Measurements from ENCODE around the gene AP3S1. TPM values are rescaled to one million over a fixed set of nuclear protein-coding genes. Genes with fewer than 3 reads are reported as not detected.
"Not testable (repeated sequence)": the region's sequence is repeated elsewhere in the genome, so short reads cannot be mapped to it uniquely, and the experiment has no call there.

Gene AP3S1
- total RNA-seq, 4 donors from 2014 or later: 34.9 to 115 (median 70.3) TPM

DNA sequence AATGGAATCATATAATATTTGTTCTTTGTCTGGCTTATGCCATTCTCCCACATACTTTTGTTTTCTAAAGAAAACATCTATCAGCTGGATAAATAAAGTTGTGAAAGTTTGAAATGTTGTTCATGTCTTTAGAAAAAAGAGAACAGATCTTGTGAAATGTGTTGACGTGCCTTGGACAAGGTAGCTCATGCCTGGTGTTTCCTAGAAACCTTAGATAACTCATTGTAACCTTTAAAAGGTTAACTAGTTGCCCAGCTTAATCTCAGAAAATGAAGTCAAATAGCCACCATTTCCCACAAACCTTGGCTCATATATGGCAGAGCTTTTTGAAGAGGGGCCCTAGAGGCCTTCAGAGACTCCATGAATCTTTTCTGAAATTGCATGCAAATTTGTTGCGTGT, 40.6 kb upstream of the AP3S1 start:
- TF ChIP-seq EP300 (IDR thresholded peaks at IDR 0.05) (no peak), POLR2A (IDR thresholded peaks at IDR 0.05) (no peak), POLR2AphosphoS5 (IDR thresholded peaks at IDR 0.05) (no peak)
- TF ChIP-seq, protein P1, sequence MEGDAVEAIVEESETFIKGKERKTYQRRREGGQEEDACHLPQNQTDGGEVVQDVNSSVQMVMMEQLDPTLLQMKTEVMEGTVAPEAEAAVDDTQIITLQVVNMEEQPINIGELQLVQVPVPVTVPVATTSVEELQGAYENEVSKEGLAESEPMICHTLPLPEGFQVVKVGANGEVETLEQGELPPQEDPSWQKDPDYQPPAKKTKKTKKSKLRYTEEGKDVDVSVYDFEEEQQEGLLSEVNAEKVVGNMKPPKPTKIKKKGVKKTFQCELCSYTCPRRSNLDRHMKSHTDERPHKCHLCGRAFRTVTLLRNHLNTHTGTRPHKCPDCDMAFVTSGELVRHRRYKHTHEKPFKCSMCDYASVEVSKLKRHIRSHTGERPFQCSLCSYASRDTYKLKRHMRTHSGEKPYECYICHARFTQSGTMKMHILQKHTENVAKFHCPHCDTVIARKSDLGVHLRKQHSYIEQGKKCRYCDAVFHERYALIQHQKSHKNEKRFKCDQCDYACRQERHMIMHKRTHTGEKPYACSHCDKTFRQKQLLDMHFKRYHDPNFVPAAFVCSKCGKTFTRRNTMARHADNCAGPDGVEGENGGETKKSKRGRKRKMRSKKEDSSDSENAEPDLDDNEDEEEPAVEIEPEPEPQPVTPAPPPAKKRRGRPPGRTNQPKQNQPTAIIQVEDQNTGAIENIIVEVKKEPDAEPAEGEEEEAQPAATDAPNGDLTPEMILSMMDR (IDR thresholded peaks at IDR 0.05): no peak
- Histone ChIP-seq H3K9me3 (no peaks in the 10 kb centered on the region), H3K4me1 (no peaks in the 10 kb centered on the region), H3K27me3 (no peaks in the 10 kb centered on the region), H3K4me3 (no peak overlapping the region), H3K36me3 (no peaks in the 10 kb centered on the region), H3K27ac (no peak overlapping the region)
- WGBS: 91% methylated on average over 2 of the region's 2 CpGs
- DNase-seq (ENCODE audit: low spot score in 2 of 2): no peak

DNA sequence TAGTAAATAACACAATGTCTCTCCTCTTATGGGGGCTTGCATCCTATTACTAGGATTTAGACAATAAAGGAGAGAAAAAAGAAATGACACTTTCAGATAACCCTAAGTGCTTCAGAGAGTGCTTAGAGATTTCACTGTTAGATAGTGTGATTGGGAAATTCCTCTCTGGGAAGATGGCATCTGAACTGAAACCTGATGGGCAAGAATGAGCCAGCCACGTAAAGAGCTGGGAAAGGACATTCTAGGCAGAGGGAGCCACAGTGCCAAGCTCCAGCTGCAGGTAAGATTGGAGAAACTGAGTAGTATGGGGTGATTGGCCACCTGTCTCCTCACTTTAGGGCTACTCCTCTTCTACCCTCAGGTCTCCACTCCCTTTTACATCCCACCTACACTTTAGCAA, 39.8 kb upstream of the AP3S1 start:
- no peak for DNase-seq (ENCODE audit: low spot score in 2 of 2)
- 31% methylated on average over 1 of the region's 1 CpG for WGBS
- no peaks in the 10 kb centered on the region for H3K27me3 ChIP-seq
- no peaks in the 10 kb centered on the region for H3K4me1 ChIP-seq
- H3K4me3 ChIP-seq: no peak overlapping the region
- H3K9me3 ChIP-seq: no peaks in the 10 kb centered on the region
- no peak overlapping the region for H3K27ac ChIP-seq
- H3K36me3 ChIP-seq: no peaks in the 10 kb centered on the region
- no peak for TF ChIP-seq EP300 (IDR thresholded peaks at IDR 0.05)
- TF ChIP-seq, protein P1 (IDR thresholded peaks at IDR 0.05): no peak
- TF ChIP-seq POLR2AphosphoS5 (IDR thresholded peaks at IDR 0.05): no peak
- no peak for TF ChIP-seq POLR2A (IDR thresholded peaks at IDR 0.05)

DNA sequence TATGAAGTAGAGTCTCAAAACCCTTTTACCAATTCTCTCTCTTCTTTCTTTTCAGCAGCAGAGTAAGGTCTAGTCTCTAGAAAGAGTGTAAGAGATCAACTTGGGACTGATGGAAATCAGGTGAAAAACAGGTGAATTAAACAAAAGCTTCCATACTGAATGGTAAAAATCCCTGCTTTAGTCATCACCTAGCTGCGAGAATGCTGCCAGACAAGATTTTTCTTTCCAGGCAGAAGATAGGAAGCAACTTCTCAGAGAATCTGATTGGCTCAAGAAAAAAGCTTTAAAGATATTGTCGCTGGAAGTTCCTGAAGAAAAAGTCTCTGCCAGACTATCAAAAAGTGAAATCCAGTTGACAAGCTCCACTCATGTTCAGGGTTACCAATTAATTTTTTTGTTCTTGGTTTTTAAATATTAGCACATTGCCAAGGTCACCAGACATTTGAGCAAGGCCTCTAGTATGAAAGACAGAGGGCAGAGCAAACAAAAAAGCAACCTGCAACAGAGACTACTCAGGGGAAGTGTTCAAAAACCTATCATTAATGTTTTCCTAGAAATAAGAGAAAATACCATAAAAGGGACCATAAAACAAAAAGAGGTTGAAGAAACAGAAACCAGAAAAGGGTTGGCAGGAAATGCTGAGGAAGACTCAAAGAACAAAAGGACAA, 34.6 kb upstream of the AP3S1 start:
- TF ChIP-seq POLR2AphosphoS5 (IDR thresholded peaks at IDR 0.05) (no peak), EP300 (IDR thresholded peaks at IDR 0.05) (no peak), POLR2A (IDR thresholded peaks at IDR 0.05) (no peak)
- TF ChIP-seq, protein P1 (IDR thresholded peaks at IDR 0.05): no peak
- H3K4me3 ChIP-seq: no peak overlapping the region
- WGBS: 66% methylated on average over 2 of the region's 2 CpGs
- peaks cover 3% of the 10 kb centered on the region for H3K4me1 ChIP-seq
- H3K27ac ChIP-seq: no peak overlapping the region
- no peaks in the 10 kb centered on the region for H3K36me3 ChIP-seq
- no peak for DNase-seq (ENCODE audit: low spot score in 2 of 2)
- no peaks in the 10 kb centered on the region for H3K9me3 ChIP-seq
- H3K27me3 ChIP-seq: no peaks in the 10 kb centered on the region

DNA sequence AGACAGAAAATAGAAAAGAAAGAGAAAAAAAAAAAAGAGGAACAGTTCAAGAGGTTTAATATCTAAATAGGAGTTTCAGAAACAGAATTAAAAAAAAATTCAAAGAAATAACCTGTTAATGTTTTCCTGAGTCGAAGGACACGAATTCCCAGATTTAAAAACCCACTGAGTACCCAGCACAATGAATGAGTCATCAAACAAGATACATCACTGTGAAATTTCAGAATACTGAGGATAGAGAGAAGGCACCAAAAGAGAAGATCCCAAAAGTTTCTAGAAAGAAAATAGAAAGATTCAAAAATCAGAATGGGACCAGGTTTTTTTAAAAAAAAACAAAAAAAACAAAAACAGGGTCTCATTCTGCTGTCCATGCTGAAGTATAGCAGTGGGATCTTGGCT, 34.1 kb upstream of the AP3S1 start:
- 86% methylated on average over 2 of the region's 2 CpGs for WGBS
- no peaks in the 10 kb centered on the region for H3K9me3 ChIP-seq
- peaks cover 4% of the 10 kb centered on the region for H3K27me3 ChIP-seq
- no peak overlapping the region for H3K4me3 ChIP-seq
- TF ChIP-seq POLR2AphosphoS5 (IDR thresholded peaks at IDR 0.05): no peak
- TF ChIP-seq, protein P1 (IDR thresholded peaks at IDR 0.05): no peak
- TF ChIP-seq POLR2A (IDR thresholded peaks at IDR 0.05): no peak
- no peak for TF ChIP-seq EP300 (IDR thresholded peaks at IDR 0.05)
- no peak for DNase-seq (ENCODE audit: low spot score in 2 of 2)
- no peaks in the 10 kb centered on the region for H3K36me3 ChIP-seq
- no peak overlapping the region for H3K27ac ChIP-seq
- peaks cover 3% of the 10 kb centered on the region for H3K4me1 ChIP-seq

DNA sequence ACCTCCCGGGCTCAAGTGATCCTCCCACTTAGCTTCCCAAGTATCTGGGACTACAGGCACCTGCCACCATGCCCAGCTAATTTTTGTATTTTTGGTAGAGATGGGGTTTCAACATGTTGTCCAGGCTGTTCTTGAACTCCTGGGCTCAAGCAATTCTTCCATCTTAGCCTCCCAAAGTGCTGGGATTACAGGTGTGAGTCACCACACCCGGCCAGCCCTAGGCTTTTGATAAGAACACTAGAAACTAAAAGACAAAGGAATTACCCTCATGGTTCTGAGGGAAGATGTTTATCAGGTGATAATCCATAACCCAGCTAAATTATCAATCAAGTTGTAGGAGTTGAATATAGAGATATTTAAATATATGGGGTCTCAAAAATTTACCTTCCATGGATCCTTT, 33.7 kb upstream of the AP3S1 start:
- H3K9me3 ChIP-seq; DNase-seq (ENCODE audit: low spot score in 2 of 2); H3K27me3 ChIP-seq; H3K4me1 ChIP-seq; H3K27ac ChIP-seq; H3K4me3 ChIP-seq; H3K36me3 ChIP-seq: not testable (repeated sequence)
- 93% methylated on average over 2 of the region's 2 CpGs for WGBS

DNA sequence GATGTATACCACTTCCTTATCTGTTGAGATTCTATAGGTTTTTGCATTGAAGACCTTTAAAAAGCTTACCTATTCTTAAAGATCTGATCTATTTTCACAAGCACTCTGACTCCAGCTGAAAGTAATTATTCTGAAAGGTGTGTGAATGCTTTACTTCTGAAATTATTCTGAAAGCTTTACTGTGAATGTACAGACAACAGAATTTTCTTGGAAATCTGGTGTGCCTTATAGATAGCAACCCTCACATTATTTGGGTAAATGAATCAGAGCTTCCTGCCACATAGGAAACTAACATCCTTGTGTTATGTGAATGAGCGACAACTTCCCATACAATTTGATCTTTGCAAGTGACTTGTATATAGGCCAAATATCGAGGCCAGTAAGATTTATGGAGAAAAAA, 31.8 kb upstream of the AP3S1 start:
- Histone ChIP-seq H3K27me3 (peaks cover 18% of the 10 kb centered on the region), H3K36me3 (no peaks in the 10 kb centered on the region), H3K4me1 (peaks cover 3% of the 10 kb centered on the region), H3K4me3 (no peak overlapping the region), H3K9me3 (no peaks in the 10 kb centered on the region), H3K27ac (no peak overlapping the region)
- DNase-seq (ENCODE audit: low spot score in 2 of 2): no peak
- TF ChIP-seq EP300 (IDR thresholded peaks at IDR 0.05): no peak
- WGBS: 65% methylated on average over 2 of the region's 2 CpGs
